ENCODE data around the gene IGDCC3. TPM values are rescaled to one million over a fixed set of nuclear protein-coding genes. Genes with fewer than 3 reads are reported as not detected.

IGDCC3 gene
- total and polyA plus RNA-seq, 2 donors (not counting 3 experiments of a cell fraction or from before 2014, with no cell fraction given), result 0.03 TPM; not detected in 1

DNA sequence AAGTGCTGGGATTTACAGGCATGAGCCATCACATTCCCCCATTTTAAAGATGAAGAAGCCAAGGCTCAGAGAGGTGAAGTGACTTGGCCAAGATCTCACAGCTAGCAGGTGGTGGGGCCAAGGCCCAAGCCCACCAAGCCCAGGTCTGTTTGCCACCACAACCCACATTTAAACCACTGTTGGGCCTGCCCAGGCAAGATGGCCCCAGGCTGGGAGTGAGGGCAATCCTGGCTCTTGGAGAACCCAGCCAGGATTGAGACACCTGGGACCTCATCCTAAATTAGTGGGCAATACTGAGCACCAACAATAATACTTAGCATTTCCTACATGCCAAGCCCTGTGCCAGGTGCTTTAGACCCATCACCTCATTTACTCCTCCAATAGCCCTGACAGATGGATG is 6.9 kb downstream of the IGDCC3 start:
- Histone ChIP-seq H3K9me1 (replicated peaks; ENCODE audit: control insufficient read depth, extremely low read depth, insufficient read depth, low read length) (no peaks in the 10 kb centered on the region), H3K9me3 (replicated peaks; ENCODE audit: control insufficient read depth, insufficient read depth, low read length) (no peaks in the 10 kb centered on the region), H3K79me2 (ENCODE audit: control insufficient read depth, insufficient read depth, low read length) (no peaks in the 10 kb centered on the region), H3K4me1 (ENCODE audit: control insufficient read depth, extremely low read depth, insufficient read depth, low read length) (no peaks in the 10 kb centered on the region), H3K4me3 (replicated peaks in 1 of 3; ENCODE audit: insufficient read depth in 1 of 3, low read depth in 1 of 3, low read length in 3 of 3) (no peak overlapping the region), H3K9ac (replicated peaks; ENCODE audit: extremely low read depth, insufficient read depth, low read length) (no peak overlapping the region), H3K4me2 (ENCODE audit: insufficient read depth, low read length) (no peak overlapping the region), H3K27ac (ENCODE audit: insufficient read depth, low read depth, low read length) (no peak overlapping the region), H2AFZ (ENCODE audit: low read depth, low read length) (no peak overlapping the region), H3K36me3 (ENCODE audit: control insufficient read depth in 2 of 2, extremely low read depth in 1 of 2, insufficient read depth in 2 of 2, low read length in 2 of 2) (no peaks in the 10 kb centered on the region), H4K20me1 (replicated peaks; ENCODE audit: control insufficient read depth, extremely low read depth, insufficient read depth, low read length) (no peaks in the 10 kb centered on the region), H3K27me3 (ENCODE audit: control insufficient read depth in 2 of 2, insufficient read depth in 2 of 2, low read length in 2 of 2) (peaks cover 13 to 16% of the 10 kb centered on the region in 2 experiments)
- ChIA-PET POLR2A (no interaction called here), CTCF (no interaction called here)
- dilution Hi-C loops (cut with MboI; ENCODE audit: extremely low pct_ligation_motif_present, low sequenced_read_pairs) (no loop called here), intact Hi-C loops (cut with micrococcal nuclease) (no loop called here)
- BruUV-seq (replicated peaks), result no TSS peak
- TF ChIP-seq EZH2 (IDR thresholded peaks at IDR 0.05; ENCODE audit: borderline replicate concordance, low read depth, low read length, severe bottlenecking) (no peak), POLR2A (IDR thresholded peaks at IDR 0.05; ENCODE audit: low read depth, low read length) (no peak), MYC (IDR thresholded peaks at IDR 0.05; ENCODE audit: low read depth, low read length) (no peak), JUN (IDR thresholded peaks at IDR 0.05; ENCODE audit: borderline replicate concordance, insufficient read depth, insufficient read length, low read depth) (no peak), GATA2 (IDR thresholded peaks at IDR 0.05; ENCODE audit: insufficient read depth, insufficient read length, low read depth, low read length) (no peak)
- TF ChIP-seq, protein P1, sequence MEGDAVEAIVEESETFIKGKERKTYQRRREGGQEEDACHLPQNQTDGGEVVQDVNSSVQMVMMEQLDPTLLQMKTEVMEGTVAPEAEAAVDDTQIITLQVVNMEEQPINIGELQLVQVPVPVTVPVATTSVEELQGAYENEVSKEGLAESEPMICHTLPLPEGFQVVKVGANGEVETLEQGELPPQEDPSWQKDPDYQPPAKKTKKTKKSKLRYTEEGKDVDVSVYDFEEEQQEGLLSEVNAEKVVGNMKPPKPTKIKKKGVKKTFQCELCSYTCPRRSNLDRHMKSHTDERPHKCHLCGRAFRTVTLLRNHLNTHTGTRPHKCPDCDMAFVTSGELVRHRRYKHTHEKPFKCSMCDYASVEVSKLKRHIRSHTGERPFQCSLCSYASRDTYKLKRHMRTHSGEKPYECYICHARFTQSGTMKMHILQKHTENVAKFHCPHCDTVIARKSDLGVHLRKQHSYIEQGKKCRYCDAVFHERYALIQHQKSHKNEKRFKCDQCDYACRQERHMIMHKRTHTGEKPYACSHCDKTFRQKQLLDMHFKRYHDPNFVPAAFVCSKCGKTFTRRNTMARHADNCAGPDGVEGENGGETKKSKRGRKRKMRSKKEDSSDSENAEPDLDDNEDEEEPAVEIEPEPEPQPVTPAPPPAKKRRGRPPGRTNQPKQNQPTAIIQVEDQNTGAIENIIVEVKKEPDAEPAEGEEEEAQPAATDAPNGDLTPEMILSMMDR (IDR thresholded peaks at IDR 0.05; ENCODE audit: extremely low read depth in 1 of 2, insufficient read depth in 1 of 2, low read depth in 1 of 2, low read length in 2 of 2), result no peak
- TF ChIP-seq, protein P2, sequence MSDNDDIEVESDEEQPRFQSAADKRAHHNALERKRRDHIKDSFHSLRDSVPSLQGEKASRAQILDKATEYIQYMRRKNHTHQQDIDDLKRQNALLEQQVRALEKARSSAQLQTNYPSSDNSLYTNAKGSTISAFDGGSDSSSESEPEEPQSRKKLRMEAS (IDR thresholded peaks at IDR 0.05; ENCODE audit: insufficient read depth, insufficient read length), result no peak
- DNase-seq (ENCODE audit: low read depth, low spot score) (no peak), FAIRE-seq (no peak)
